Kidney (tissue), 14 donors: ENCODE data around the gene RALGDS. TPM values are rescaled to one million over a fixed set of nuclear protein-coding genes. Genes with fewer than 3 reads are reported as not detected.

ENCODE experiments used
- DNase-seq, 5 donors: peaks; one replicate each; pipeline ENCODE4 v3.0.0-alpha.2; 2013 to 2020
- FAIRE-seq: peaks from 2 replicates; lab custom pipeline; 2012; peaks lifted over from hg19 to GRCh38; lab: Jason Lieb, UNC
- H3K27ac ChIP-seq, 2 donors: one replicate each; pipeline ENCODE4 v1.7.0; 2013; ENCODE audit warnings: low read depth in 2 of 2, low read length in 2 of 2, inconsistent platforms in 1 of 2
- H3K27me3 ChIP-seq: one replicate; pipeline ENCODE4 v1.7.1; 2013; ENCODE audit warnings: low read length, inconsistent platforms; ENCODE audit not compliant: control insufficient read depth, insufficient read depth
- H3K36me3 ChIP-seq, 3 donors: one replicate each; pipeline versions ENCODE4 v1.7.0 to v1.7.1; 2013; ENCODE audit warnings: low read length in 3 of 3, control low read depth in 1 of 3, inconsistent platforms in 1 of 3; ENCODE audit not compliant: insufficient read depth in 3 of 3, control insufficient read depth in 2 of 3
- H3K4me1 ChIP-seq, 3 donors: one replicate each; pipeline versions ENCODE4 v1.7.0 to v1.7.1; 2013; ENCODE audit warnings: low read length in 3 of 3, inconsistent platforms in 1 of 3, low read depth in 1 of 3; ENCODE audit not compliant: control insufficient read depth in 2 of 3, insufficient read depth in 2 of 3
- H3K4me3 ChIP-seq, 3 donors: one replicate each; pipeline versions ENCODE4 v1.7.0 to v1.8.1; 2013; ENCODE audit warnings: low read length in 3 of 3, control low read depth in 1 of 3, inconsistent platforms in 1 of 3
- H3K9ac ChIP-seq, 3 donors: one replicate each; pipeline versions ENCODE4 v1.7.0 to v1.7.1; 2013; ENCODE audit warnings: low read length in 3 of 3, control low read depth in 1 of 3, inconsistent platforms in 1 of 3
- H3K9me3 ChIP-seq, 3 donors: one replicate each; pipeline versions ENCODE4 v1.7.0 to v1.7.1; 2013; ENCODE audit warnings: low read length in 3 of 3, control low read depth in 1 of 3, inconsistent platforms in 1 of 3; ENCODE audit not compliant: control insufficient read depth in 2 of 3, insufficient read depth in 1 of 3
- CTCF ChIP-seq: IDR thresholded peaks from 3 replicates; pipeline ENCODE4 v1.5.1; 2012; ENCODE audit warnings: mild to moderate bottlenecking, moderate library complexity, borderline replicate concordance; ENCODE audit not compliant: insufficient read depth; ENCODE audit errors: extremely low read depth
- intact Hi-C: fragments of 100-400 bp; cut with DNase I; formaldehyde crosslinking; loops from one replicate; pipeline ENCODE4 v1.11.1; 2022
- polyA plus RNA-seq: library from polyadenylated mRNA; stranded (reverse); fragments of 350-450 nt; fragmentation: Illumina TruSeq; extraction: RNeasy Lipid Tissue Mini Kit (QIAGEN cat#74804); gene quantifications from one replicate; pipeline ENCODE4 v1.2.3, GENCODE V29; 2014; ENCODE audit warnings: low read depth, low replicate concordance; ENCODE audit not compliant: insufficient read depth
- total RNA-seq: library from RNA; stranded (reverse); fragmentation: NEBNext Ultra II Directional; extraction: Animal tissue kit (Norgen Biotek cat#: 25700); gene quantifications from one replicate; pipeline ENCODE4 v1.2.1, GENCODE V29; 2021
- donor health status: control.
- donor health status: control.
- donor health status: control.
- donor health status: control.
- donor health status: control.
- donor health status: DM: yes; HTN: yes; CAD: no.
- donor health status: Normal renal cell carcinoma (clear cell type).

Gene RALGDS
- total and polyA plus RNA-seq, 2 donors from 2014 or later: 13.0 to 43.3 TPM

GRCh38 chr9:133160742-133161546, 39.9 kb upstream of the RALGDS start:
- peak; percentile 76 for TF ChIP-seq CTCF
- H3K9ac ChIP-seq: no peak overlapping the region
- H3K27ac ChIP-seq: no peak overlapping the region
- no peaks in the 10 kb centered on the region for H3K36me3 ChIP-seq
- H3K27me3 ChIP-seq: no peaks in the 10 kb centered on the region
- H3K4me1 ChIP-seq: peaks cover 0 to 6% (median 0%) of the 10 kb centered on the region in 3 donors
- no peak overlapping the region for H3K4me3 ChIP-seq
- intact Hi-C loops: no loop called here
- no peak for FAIRE-seq
- peak; percentile 34 to 89 (median 55) for DNase-seq
- no peaks in the 10 kb centered on the region for H3K9me3 ChIP-seq

- no peak for TF ChIP-seq CTCF
- FAIRE-seq: no peak
- H3K4me3 ChIP-seq: no peak overlapping the region
- H3K36me3 ChIP-seq: no peaks in the 10 kb centered on the region
- intact Hi-C loops: no loop called here
- no peak for DNase-seq
- H3K27me3 ChIP-seq: no peaks in the 10 kb centered on the region
- H3K27ac ChIP-seq: no peak overlapping the region
- H3K9me3 ChIP-seq: no peaks in the 10 kb centered on the region
- no peak overlapping the region for H3K9ac ChIP-seq
- peaks cover 0 to 6% (median 0%) of the 10 kb centered on the region in 3 donors for H3K4me1 ChIP-seq
Measured at GRCh38 chr9:133158695-133159094, 37.7 kb upstream of the RALGDS start.

- FAIRE-seq: no peak
- no peak overlapping the region for H3K9ac ChIP-seq
- H3K9me3 ChIP-seq: no peaks in the 10 kb centered on the region
- H3K36me3 ChIP-seq: no peaks in the 10 kb centered on the region
- no peak for TF ChIP-seq CTCF
- H3K27ac ChIP-seq: no peak overlapping the region
- H3K27me3 ChIP-seq: no peaks in the 10 kb centered on the region
- no peaks in the 10 kb centered on the region for H3K4me1 ChIP-seq
- peak in 1 of 5 donors; percentile 46 for DNase-seq
- H3K4me3 ChIP-seq: no peak overlapping the region
- intact Hi-C loops: no loop called here
Measured at GRCh38 chr9:133155156-133155555, 34.1 kb upstream of the RALGDS start.
